Suprapubic skin (tissue), 4 donors: Measurements from ENCODE around the gene FAM209B. TPM values are rescaled to one million over a fixed set of nuclear protein-coding genes. Genes with fewer than 3 reads are reported as not detected.

Source experiments
- DNase-seq, 2 donors: peaks; one replicate each; pipeline ENCODE4 v3.0.0-alpha.2; 2019; ENCODE audit warnings: low spot score in 2 of 2
- H3K27ac ChIP-seq: fragments of 200-600 bp; sonication (generic); one replicate; pipeline ENCODE4 v1.5.1; 2019
- H3K27me3 ChIP-seq: fragments of 200-600 bp; sonication (generic); one replicate; pipeline ENCODE4 v1.5.1; 2019
- H3K36me3 ChIP-seq: fragments of 200-600 bp; sonication (generic); one replicate; pipeline ENCODE4 v1.5.1; 2019
- H3K4me1 ChIP-seq: fragments of 200-600 bp; sonication (generic); one replicate; pipeline ENCODE4 v1.5.1; 2019
- H3K4me3 ChIP-seq: fragments of 200-600 bp; sonication (generic); one replicate; pipeline ENCODE4 v1.5.1; 2019; ENCODE audit warnings: mild to moderate bottlenecking
- H3K9me3 ChIP-seq: fragments of 200-600 bp; sonication (generic); one replicate; pipeline ENCODE4 v1.5.1; 2019
- EP300 ChIP-seq: sonication (generic); formaldehyde crosslinking; IDR thresholded peaks from one replicate; pipeline ENCODE4 v1.6.1; 2017; ENCODE audit warnings: antibody characterized with exemption
- POLR2A ChIP-seq, 2 donors: fragments of 450-650 bp; IDR thresholded peaks; one replicate each; pipeline ENCODE4 v1.6.1; 2017; ENCODE audit warnings: antibody characterized with exemption in 2 of 2, mild to moderate bottlenecking in 2 of 2, moderate library complexity in 2 of 2
- POLR2AphosphoS5 ChIP-seq, 3 donors: sonication (generic); formaldehyde crosslinking; IDR thresholded peaks; one replicate each; pipeline ENCODE4 v1.6.1; 2017; ENCODE audit warnings: antibody characterized with exemption in 3 of 3
- WGBS: methylation state at CpG from one replicate; pipeline ENCODE4 v1.1.5; 2018; 5-methylcytosine and 5-hydroxymethylcytosine counted together
- total RNA-seq, 4 donors: library from RNA; depleted of rRNA; stranded (reverse); fragments of >200 nt; gene quantifications; one replicate each; pipeline ENCODE4 v1.1.0, GENCODE V29; 2016
- TF ChIP-seq, protein P1 (sequence below), 2 donors: fragments of 200-600 bp in 1 of 2; fragments of 450-650 bp in 1 of 2; sonication (generic) in 1 of 2; IDR thresholded peaks; one replicate each; pipeline ENCODE4 v1.5.1; 2016 to 2019; ENCODE audit warnings: antibody characterized with exemption in 2 of 2, mild to moderate bottlenecking in 1 of 2, moderate library complexity in 1 of 2

FAM209B gene
- total RNA-seq, 4 donors from 2014 or later: 2.5 TPM; not detected in 3

DNA sequence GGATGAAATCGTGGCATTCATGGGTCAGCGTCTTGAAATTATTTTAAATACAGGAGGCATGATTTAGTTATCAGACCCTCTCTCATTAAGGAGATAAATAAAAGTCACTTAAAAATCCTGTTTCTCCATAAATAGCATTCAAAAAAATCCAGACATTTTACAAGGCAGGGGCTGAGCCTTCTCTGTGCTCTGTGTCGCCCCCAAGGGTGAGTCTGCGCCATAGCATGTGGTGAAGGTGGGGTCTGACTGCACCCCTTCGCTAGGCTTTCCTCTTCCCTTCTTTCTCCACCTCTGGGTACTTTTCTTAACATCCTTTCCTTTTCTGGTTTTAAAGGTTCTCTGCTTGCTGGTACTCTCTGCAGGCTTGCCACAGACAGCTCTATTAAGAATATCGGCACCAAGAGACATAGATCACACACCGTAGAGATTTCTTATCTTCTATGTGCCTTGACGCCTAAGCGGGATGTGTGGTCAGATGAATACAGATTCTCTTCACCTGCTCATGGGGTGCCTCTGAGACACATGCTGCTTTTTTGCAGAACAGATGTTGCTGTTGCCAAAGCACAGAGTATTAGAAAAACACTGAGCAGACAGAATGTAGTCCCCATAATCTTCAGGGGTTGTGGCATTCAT, 28.6 kb upstream of the FAM209B start:
- Histone ChIP-seq H3K4me1 (no peaks in the 10 kb centered on the region), H3K4me3 (no peak overlapping the region), H3K27me3 (no peaks in the 10 kb centered on the region), H3K36me3 (peaks cover 6% of the 10 kb centered on the region), H3K27ac (no peak overlapping the region), H3K9me3 (no peaks in the 10 kb centered on the region)
- no peak for DNase-seq
- WGBS: 85% methylated on average over 9 of the region's 9 CpGs
- no peak for TF ChIP-seq POLR2A (IDR thresholded peaks at IDR 0.05)
- no peak for TF ChIP-seq EP300
- TF ChIP-seq, protein P1, sequence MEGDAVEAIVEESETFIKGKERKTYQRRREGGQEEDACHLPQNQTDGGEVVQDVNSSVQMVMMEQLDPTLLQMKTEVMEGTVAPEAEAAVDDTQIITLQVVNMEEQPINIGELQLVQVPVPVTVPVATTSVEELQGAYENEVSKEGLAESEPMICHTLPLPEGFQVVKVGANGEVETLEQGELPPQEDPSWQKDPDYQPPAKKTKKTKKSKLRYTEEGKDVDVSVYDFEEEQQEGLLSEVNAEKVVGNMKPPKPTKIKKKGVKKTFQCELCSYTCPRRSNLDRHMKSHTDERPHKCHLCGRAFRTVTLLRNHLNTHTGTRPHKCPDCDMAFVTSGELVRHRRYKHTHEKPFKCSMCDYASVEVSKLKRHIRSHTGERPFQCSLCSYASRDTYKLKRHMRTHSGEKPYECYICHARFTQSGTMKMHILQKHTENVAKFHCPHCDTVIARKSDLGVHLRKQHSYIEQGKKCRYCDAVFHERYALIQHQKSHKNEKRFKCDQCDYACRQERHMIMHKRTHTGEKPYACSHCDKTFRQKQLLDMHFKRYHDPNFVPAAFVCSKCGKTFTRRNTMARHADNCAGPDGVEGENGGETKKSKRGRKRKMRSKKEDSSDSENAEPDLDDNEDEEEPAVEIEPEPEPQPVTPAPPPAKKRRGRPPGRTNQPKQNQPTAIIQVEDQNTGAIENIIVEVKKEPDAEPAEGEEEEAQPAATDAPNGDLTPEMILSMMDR (IDR thresholded peaks at IDR 0.05): peak in 1 of 2 donors; percentile 28

DNA sequence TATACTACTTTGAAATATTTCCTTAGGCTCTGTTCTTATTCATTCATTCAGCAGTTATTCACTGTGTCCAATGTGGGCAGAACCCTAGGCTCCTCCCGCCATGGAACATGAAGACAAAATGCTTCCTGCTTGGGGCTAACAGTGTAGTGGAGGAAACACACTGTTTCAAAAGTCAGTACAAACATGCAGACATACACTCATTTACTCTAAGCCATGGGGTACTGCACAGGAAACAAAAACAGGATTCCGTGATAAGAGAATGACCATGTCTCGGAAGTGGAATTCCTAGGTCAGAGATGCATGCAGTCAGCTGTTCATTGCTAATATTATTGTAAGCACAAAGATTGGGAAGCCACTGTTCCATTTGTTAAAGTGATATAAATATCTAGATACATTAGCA, 26.9 kb upstream of the FAM209B start:
- no peak overlapping the region for H3K4me3 ChIP-seq
- H3K36me3 ChIP-seq: peaks cover 6% of the 10 kb centered on the region
- no peaks in the 10 kb centered on the region for H3K4me1 ChIP-seq
- DNase-seq: no peak
- WGBS: 63% methylated on average over 3 of the region's 3 CpGs
- TF ChIP-seq EP300 (no peak), POLR2AphosphoS5 (IDR thresholded peaks at IDR 0.05) (no peak), POLR2A (IDR thresholded peaks at IDR 0.05) (no peak)
- TF ChIP-seq, protein P1 (IDR thresholded peaks at IDR 0.05): no peak
- H3K27me3 ChIP-seq: no peaks in the 10 kb centered on the region
- H3K27ac ChIP-seq: no peak overlapping the region
- no peaks in the 10 kb centered on the region for H3K9me3 ChIP-seq

GRCh38 chr20:56511926-56512325, 21.1 kb upstream of the FAM209B start:
- Histone ChIP-seq H3K27ac (no peak overlapping the region), H3K27me3 (no peaks in the 10 kb centered on the region), H3K36me3 (peaks cover 40% of the 10 kb centered on the region), H3K4me1 (no peaks in the 10 kb centered on the region), H3K9me3 (no peaks in the 10 kb centered on the region), H3K4me3 (no peak overlapping the region)
- WGBS: 96% methylated on average over 10 of the region's 10 CpGs
- DNase-seq: no peak
- TF ChIP-seq POLR2A (IDR thresholded peaks at IDR 0.05) (no peak), POLR2AphosphoS5 (IDR thresholded peaks at IDR 0.05) (no peak), EP300 (no peak)
- TF ChIP-seq, protein P1 (IDR thresholded peaks at IDR 0.05): no peak

- Histone ChIP-seq H3K4me3 (no peak overlapping the region), H3K4me1 (no peaks in the 10 kb centered on the region), H3K27ac (no peak overlapping the region), H3K36me3 (peaks cover 55% of the 10 kb centered on the region), H3K9me3 (no peaks in the 10 kb centered on the region), H3K27me3 (no peaks in the 10 kb centered on the region)
- no peak for TF ChIP-seq POLR2AphosphoS5 (IDR thresholded peaks at IDR 0.05)
- TF ChIP-seq, protein P1 (IDR thresholded peaks at IDR 0.05): no peak
- TF ChIP-seq EP300: no peak
- no peak for TF ChIP-seq POLR2A (IDR thresholded peaks at IDR 0.05)
- no peak for DNase-seq
- WGBS: 80% methylated on average over 18 of the region's 22 CpGs
These were observed 19.6 kb upstream of the FAM209B start for GRCh38 chr20:56513161-56514150.

DNA sequence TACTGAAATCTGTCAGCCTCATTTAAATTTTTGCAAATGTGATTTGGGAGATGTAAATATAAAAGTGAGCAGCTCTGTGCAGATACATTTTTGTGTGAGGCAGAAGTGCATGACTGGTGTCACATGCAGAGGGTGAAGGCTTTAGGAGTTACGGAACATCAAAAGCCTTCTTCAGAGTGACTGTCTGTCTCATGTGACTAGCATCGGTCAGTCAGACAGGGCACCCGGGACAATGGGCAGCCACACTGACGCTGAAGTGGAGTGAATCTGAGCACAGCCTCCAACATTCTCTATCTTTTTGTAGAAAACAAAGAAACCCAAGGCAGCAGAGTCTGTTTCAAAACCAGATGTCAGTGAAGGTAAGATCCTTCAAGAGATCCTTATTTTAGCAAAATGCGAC, 16.4 kb upstream of the FAM209B start:
- WGBS: 80% methylated on average over 5 of the region's 5 CpGs
- no peaks in the 10 kb centered on the region for H3K4me1 ChIP-seq
- no peak for TF ChIP-seq POLR2AphosphoS5 (IDR thresholded peaks at IDR 0.05)
- TF ChIP-seq POLR2A (IDR thresholded peaks at IDR 0.05): no peak
- TF ChIP-seq, protein P1 (IDR thresholded peaks at IDR 0.05): no peak
- TF ChIP-seq EP300: no peak
- H3K36me3 ChIP-seq: peaks cover 84% of the 10 kb centered on the region
- no peak for DNase-seq
- H3K27ac ChIP-seq: no peak overlapping the region
- H3K27me3 ChIP-seq: no peaks in the 10 kb centered on the region
- H3K9me3 ChIP-seq: peaks cover 16% of the 10 kb centered on the region
- no peak overlapping the region for H3K4me3 ChIP-seq
